T-cell (primary cell): ENCODE data around the gene C2CD4A. TPM values are rescaled to one million over a fixed set of nuclear protein-coding genes. Genes with fewer than 3 reads are reported as not detected.

ENCODE experiments used
- ATAC-seq, 4 experiments: fragments of 200-7000 bp in 3 of 4; fragments of 150-1000 bp in 1 of 4; cut with Tn5 transposase; replicated peaks in 1 of 4; 1 replicate in 3 of 4; 2 replicates in 1 of 4; pipeline ENCODE4 v1.10.0; 2021; ENCODE audit warnings: moderate library complexity in 3 of 4, mild to moderate bottlenecking in 2 of 4, moderate number of reproducible peaks in 1 of 4
- CTCF ChIA-PET, 2 donors: fragments of 300-600 bp; sonication (Branson Sonifier 250); formaldehyde crosslinking; loops; one replicate each; lab custom pipeline; 2022; ENCODE audit warnings: antibody characterized with exemption in 2 of 2; lab: Charles Lee
- POLR2A ChIA-PET, 2 donors: fragments of 300-600 bp; sonication (Branson Sonifier 250); formaldehyde crosslinking; loops; one replicate each; lab custom pipeline; 2022; ENCODE audit warnings: antibody characterized with exemption in 2 of 2; lab: Charles Lee
- DNase-seq, 35 experiments: peaks; one replicate each; pipeline versions ENCODE4 v3.0.0 to v3.0.0-alpha.2; 2013 to 2023
- H3K27ac ChIP-seq: one replicate; pipeline ENCODE4 v1.5.1; 2013; ENCODE audit warnings: low read length
- H3K27me3 ChIP-seq, 2 experiments: replicated peaks in 1 of 2; 1 replicate in 1 of 2; 2 replicates in 1 of 2; pipeline versions ENCODE4 v1.6.1 to v1.7.0; 2013; ENCODE audit warnings: low read length in 1 of 2, mixed read lengths in 1 of 2; ENCODE audit not compliant: control insufficient read depth in 2 of 2, insufficient read depth in 2 of 2; ENCODE audit errors: extremely low read depth in 1 of 2
- H3K36me3 ChIP-seq, 2 donors: 1 replicate in 1 of 2; 2 replicates in 1 of 2; pipeline versions ENCODE4 v1.6.1 to v1.7.0; 2013; ENCODE audit warnings: low read length in 1 of 2; ENCODE audit not compliant: control insufficient read depth in 2 of 2, insufficient read depth in 1 of 2; ENCODE audit errors: extremely low read depth in 1 of 2
- H3K4me1 ChIP-seq, 2 experiments: 1 replicate in 1 of 2; 2 replicates in 1 of 2; pipeline versions ENCODE4 v1.6.1 to v1.7.0; 2013; ENCODE audit warnings: low read length in 2 of 2, mixed read lengths in 1 of 2; ENCODE audit not compliant: insufficient read depth in 2 of 2, control insufficient read depth in 1 of 2; ENCODE audit errors: extremely low read depth in 1 of 2
- H3K4me3 ChIP-seq, 2 donors: 1 replicate in 1 of 2; 2 replicates in 1 of 2; pipeline versions ENCODE4 v1.5.1 to v1.7.0; 2013; ENCODE audit warnings: mild to moderate bottlenecking in 2 of 2, low read length in 1 of 2, moderate library complexity in 1 of 2; ENCODE audit not compliant: control insufficient read depth in 1 of 2; ENCODE audit errors: extremely low read depth in 1 of 2
- H3K9me3 ChIP-seq: 2 replicates; pipeline ENCODE4 v1.7.0; 2013
- H3K27ac Mint-ChIP-seq, 2 donors: one replicate each; pipeline ENCODE4 v1.8.0; 2020 to 2021; ENCODE audit warnings: mild to moderate bottlenecking in 2 of 2, mixed read lengths in 2 of 2
- H3K27me3 Mint-ChIP-seq, 2 donors: one replicate each; pipeline ENCODE4 v1.8.0; 2021 to 2022; ENCODE audit warnings: mixed read lengths in 2 of 2
- H3K36me3 Mint-ChIP-seq: one replicate; pipeline ENCODE4 v1.8.0; 2021; ENCODE audit warnings: mixed read lengths
- H3K4me1 Mint-ChIP-seq, 3 donors: one replicate each; pipeline ENCODE4 v1.8.0; 2020 to 2022; ENCODE audit warnings: mixed read lengths in 3 of 3, mild to moderate bottlenecking in 1 of 3
- H3K4me3 Mint-ChIP-seq, 3 donors: one replicate each; pipeline ENCODE4 v1.8.0; 2020 to 2022; ENCODE audit warnings: mild to moderate bottlenecking in 3 of 3, mixed read lengths in 3 of 3, moderate library complexity in 3 of 3
- H3K9me3 Mint-ChIP-seq, 3 donors: one replicate each; pipeline ENCODE4 v1.8.0; 2020 to 2022; ENCODE audit warnings: mixed read lengths in 3 of 3
- WGBS: methylation state at CpG from one replicate; pipeline ENCODE4 v1.1.5; 2013; ENCODE audit warnings: missing lambda C conversion rate; ENCODE audit not compliant: insufficient coverage; 5-methylcytosine and 5-hydroxymethylcytosine counted together
- total RNA-seq, 35 experiments: library from RNA in 6 of 35; stranded (reverse) in 6 of 35; fragments of 120-200 nt in 1 of 35; gene quantifications; one replicate each; pipeline versions ENCODE4 v1.2.1 to v1.2.4 and lab custom pipeline; 2013 to 2026

Gene C2CD4A
- total RNA-seq, 5 donors from 2014 or later (not counting 1 experiment from before 2014, with no cell fraction given), result not detected

DNA sequence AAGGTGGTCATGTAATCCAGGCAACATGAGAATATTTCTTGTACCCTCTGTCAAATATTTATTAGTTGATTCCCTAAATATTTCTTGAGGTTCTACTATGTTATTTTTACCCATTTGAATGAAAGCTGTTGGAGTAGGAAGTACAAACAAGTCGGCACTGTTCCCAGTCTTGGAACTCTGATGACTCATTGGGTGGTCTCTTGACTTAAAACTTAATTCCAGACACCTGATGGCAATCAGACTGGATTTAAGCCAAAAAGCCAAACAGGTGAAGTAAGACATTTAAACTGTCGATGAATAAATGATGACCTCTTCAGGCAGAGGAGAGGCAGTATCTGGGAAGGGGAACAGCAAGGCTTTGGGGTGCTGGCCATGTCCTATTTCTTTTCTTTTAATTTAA, 22.8 kb downstream of the C2CD4A start:
- H3K27me3 ChIP-seq, result no peaks in the 10 kb centered on the region
- CTCF ChIA-PET, result interaction anchor here in 1 of 2 donors (0.5 kb wide), 1 partner anchor 52 kb away, joined by 5 read pairs; no protein-coding TSS in a partner anchor
- no peaks in the 10 kb centered on the region for H3K36me3 ChIP-seq
- Mint-ChIP-seq H3K36me3 (no peaks in the 10 kb centered on the region), H3K27me3 (peaks cover 0 to 4% of the 10 kb centered on the region in 2 donors), H3K9me3 (peaks cover 0 to 2% (median 0%) of the 10 kb centered on the region in 3 donors), H3K4me3 (no peak overlapping the region), H3K27ac (no peak overlapping the region), H3K4me1 (no peaks in the 10 kb centered on the region)
- no peak for ATAC-seq
- WGBS, result 100% methylated on average over 1 of the region's 2 CpGs
- H3K4me3 ChIP-seq, result no peak overlapping the region
- no peaks in the 10 kb centered on the region for H3K4me1 ChIP-seq
- no peak for DNase-seq
- H3K27ac ChIP-seq, result no peak overlapping the region
- POLR2A ChIA-PET, result no interaction called here
- H3K9me3 ChIP-seq, result no peaks in the 10 kb centered on the region

DNA sequence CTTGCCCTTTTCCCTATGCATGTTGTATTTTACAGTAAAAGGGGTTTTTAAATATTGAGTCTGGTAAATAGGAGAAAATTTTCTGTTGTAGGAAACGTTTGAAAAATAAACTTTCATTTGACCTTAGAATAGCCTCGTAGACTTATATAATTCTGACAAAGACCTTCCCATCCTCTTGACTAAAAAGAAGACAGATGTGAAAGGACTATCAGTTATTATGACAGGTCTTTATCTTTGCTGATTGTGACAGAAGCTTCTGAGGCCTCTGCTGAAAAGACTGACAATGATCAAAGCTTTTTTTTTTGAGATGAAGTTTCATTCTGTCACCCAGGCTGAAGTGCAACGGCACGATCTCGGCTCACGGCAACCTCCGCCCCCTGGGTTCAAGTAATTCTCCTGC, 24.2 kb downstream of the C2CD4A start:
- DNase-seq (no peak), ATAC-seq (no peak)
- H3K4me3 ChIP-seq, result no peak overlapping the region
- 90% methylated on average over 5 of the region's 7 CpGs for WGBS
- no peaks in the 10 kb centered on the region for H3K36me3 ChIP-seq
- no peaks in the 10 kb centered on the region for H3K4me1 Mint-ChIP-seq
- no peak overlapping the region for H3K27ac ChIP-seq
- ChIA-PET POLR2A (interaction anchor here in 1 of 2 donors (0.5 kb wide), 1 partner anchor 33 kb away, joined by 7 read pairs; no protein-coding TSS in a partner anchor), CTCF (no interaction called here)
- no peak overlapping the region for H3K27ac Mint-ChIP-seq
- H3K27me3 ChIP-seq, result no peaks in the 10 kb centered on the region
- no peaks in the 10 kb centered on the region for H3K4me1 ChIP-seq
- H3K9me3 ChIP-seq, result no peaks in the 10 kb centered on the region
- H3K27me3 Mint-ChIP-seq, result peaks cover 0 to 4% of the 10 kb centered on the region in 2 donors
- no peak overlapping the region for H3K4me3 Mint-ChIP-seq
- H3K9me3 Mint-ChIP-seq, result no peaks in the 10 kb centered on the region
- H3K36me3 Mint-ChIP-seq, result no peaks in the 10 kb centered on the region

DNA sequence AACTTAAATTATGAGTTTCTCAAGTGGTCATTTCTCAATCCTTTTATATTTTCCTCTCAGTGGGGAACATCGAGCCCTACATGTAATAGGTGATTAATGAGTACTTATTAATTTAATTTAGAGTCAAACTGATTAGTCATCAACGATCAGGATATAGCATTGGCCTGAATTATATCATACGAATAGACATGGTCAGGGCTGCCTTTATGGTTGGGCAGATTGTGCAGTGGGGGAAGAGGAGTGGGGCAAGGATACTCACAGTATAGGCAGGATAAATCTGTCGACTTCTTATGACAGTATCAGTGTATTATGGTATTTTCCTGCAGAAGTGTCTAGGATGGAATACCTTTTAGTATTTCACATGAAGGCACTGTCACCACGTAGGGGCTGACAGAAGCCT, 27.0 kb downstream of the C2CD4A start:
- H3K36me3 ChIP-seq, result no peaks in the 10 kb centered on the region
- DNase-seq, result no peak
- no peaks in the 10 kb centered on the region for H3K4me1 ChIP-seq
- CTCF ChIA-PET, result no interaction called here
- Mint-ChIP-seq H3K4me1 (no peaks in the 10 kb centered on the region), H3K27me3 (peaks cover 9 to 10% of the 10 kb centered on the region in 2 donors), H3K36me3 (no peaks in the 10 kb centered on the region), H3K27ac (no peak overlapping the region), H3K4me3 (no peak overlapping the region), H3K9me3 (no peaks in the 10 kb centered on the region)
- H3K27me3 ChIP-seq, result no peaks in the 10 kb centered on the region
- no peaks in the 10 kb centered on the region for H3K9me3 ChIP-seq
- no peak overlapping the region for H3K27ac ChIP-seq
- WGBS, result 85% methylated on average over 4 of the region's 5 CpGs
- H3K4me3 ChIP-seq, result no peak overlapping the region
- POLR2A ChIA-PET, result no interaction called here
- no peak for ATAC-seq

DNA sequence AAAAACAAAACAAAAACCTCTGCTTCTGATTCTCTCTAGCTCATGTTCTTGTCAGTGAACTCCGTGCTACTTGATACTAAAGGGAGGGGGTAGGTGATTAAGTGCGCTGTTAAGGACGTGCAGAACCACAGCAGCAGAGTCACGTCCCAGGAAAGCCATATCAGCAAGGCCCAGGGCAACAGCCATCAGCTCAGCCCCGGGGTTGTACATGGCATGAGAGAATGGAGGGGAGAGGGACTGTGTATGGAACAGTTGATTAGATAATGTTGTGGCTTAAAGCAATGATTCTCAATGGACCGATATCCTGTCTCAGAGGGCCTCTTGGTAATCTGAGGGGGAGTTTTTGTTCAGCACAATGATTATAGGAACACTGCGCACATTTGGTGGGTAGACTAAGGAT, 27.6 kb downstream of the C2CD4A start:
- Histone ChIP-seq H3K9me3 (no peaks in the 10 kb centered on the region), H3K36me3 (no peaks in the 10 kb centered on the region), H3K4me1 (no peaks in the 10 kb centered on the region), H3K27ac (no peak overlapping the region), H3K27me3 (no peaks in the 10 kb centered on the region), H3K4me3 (no peak overlapping the region)
- H3K27ac Mint-ChIP-seq, result no peak overlapping the region
- CTCF ChIA-PET, result no interaction called here
- POLR2A ChIA-PET, result no interaction called here
- H3K4me1 Mint-ChIP-seq, result no peaks in the 10 kb centered on the region
- H3K4me3 Mint-ChIP-seq, result no peak overlapping the region
- DNase-seq, result no peak
- WGBS, result 87% methylated on average over 5 of the region's 7 CpGs
- peaks cover 14 to 15% of the 10 kb centered on the region in 2 donors for H3K27me3 Mint-ChIP-seq
- no peak for ATAC-seq
- H3K9me3 Mint-ChIP-seq, result no peaks in the 10 kb centered on the region
- H3K36me3 Mint-ChIP-seq, result no peaks in the 10 kb centered on the region

DNA sequence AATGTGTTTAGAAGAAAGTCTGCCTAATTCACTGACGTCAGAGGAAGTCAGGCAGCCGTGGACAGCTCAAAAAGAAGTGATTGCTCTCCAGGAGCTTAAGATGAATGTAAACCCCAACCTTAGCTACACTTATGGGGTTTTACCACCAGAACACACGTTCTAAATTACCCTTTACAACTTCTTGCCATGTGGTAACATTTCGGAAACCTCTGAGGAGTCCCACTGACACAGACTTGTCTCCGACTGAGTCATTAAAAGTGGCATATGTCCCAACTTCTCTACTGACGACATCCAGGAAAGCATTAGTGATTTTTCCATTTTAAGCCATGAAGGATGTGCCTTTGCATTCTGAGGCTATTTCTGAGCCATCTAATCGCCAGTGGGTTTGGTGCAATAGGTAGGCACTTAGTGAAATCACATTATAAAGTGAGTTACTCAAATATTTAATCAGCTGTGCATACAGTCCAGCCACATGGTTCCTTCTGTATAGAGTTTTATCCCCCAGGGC, 32.4 kb downstream of the C2CD4A start:
- no peak overlapping the region for H3K27ac Mint-ChIP-seq
- no peaks in the 10 kb centered on the region for H3K36me3 ChIP-seq
- H3K4me1 Mint-ChIP-seq, result no peaks in the 10 kb centered on the region
- ATAC-seq (no peak), DNase-seq (no peak)
- WGBS, result 0% methylated on average over 1 of the region's 7 CpGs
- ChIA-PET POLR2A (no interaction called here), CTCF (interaction anchor here in 1 of 2 donors (0.5 to 0.6 kb wide), 2 partner anchors 12 to 185 kb away, joined by 3 read pairs; no protein-coding TSS in a partner anchor)
- no peaks in the 10 kb centered on the region for H3K4me1 ChIP-seq
- H3K36me3 Mint-ChIP-seq, result no peaks in the 10 kb centered on the region
- H3K27me3 ChIP-seq, result no peaks in the 10 kb centered on the region
- no peaks in the 10 kb centered on the region for H3K9me3 Mint-ChIP-seq
- peaks cover 10 to 22% of the 10 kb centered on the region in 2 donors for H3K27me3 Mint-ChIP-seq
- no peak overlapping the region for H3K27ac ChIP-seq
- no peak overlapping the region for H3K4me3 Mint-ChIP-seq
- H3K4me3 ChIP-seq, result no peak overlapping the region
- no peaks in the 10 kb centered on the region for H3K9me3 ChIP-seq

DNA sequence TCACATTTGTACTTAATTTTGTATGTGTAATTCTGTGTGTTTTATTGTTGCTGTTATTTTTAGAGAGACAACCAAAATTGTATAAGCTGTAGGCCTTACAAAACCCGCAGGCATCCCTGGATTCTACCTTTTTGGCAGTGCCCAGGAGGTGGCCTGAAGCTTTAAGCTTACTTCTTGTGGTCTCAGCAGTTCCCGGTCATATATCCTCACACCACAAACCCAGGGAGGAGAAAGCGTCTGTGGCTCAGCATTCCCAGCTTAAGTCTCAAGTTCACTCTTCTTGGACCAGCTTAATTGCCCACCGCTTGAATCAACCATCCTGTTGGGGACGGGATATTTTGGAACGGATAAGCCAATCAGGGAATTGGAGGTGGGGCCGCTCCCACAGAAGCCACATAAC, 36.7 kb downstream of the C2CD4A start:
- Histone ChIP-seq H3K4me1 (no peaks in the 10 kb centered on the region), H3K27ac (no peak overlapping the region), H3K4me3 (no peak overlapping the region), H3K27me3 (no peaks in the 10 kb centered on the region), H3K36me3 (no peaks in the 10 kb centered on the region), H3K9me3 (no peaks in the 10 kb centered on the region)
- Mint-ChIP-seq H3K4me1 (no peaks in the 10 kb centered on the region), H3K27ac (no peak overlapping the region), H3K27me3 (peaks cover 11 to 13% of the 10 kb centered on the region in 2 donors), H3K9me3 (no peaks in the 10 kb centered on the region), H3K36me3 (no peaks in the 10 kb centered on the region), H3K4me3 (no peak overlapping the region)
- 93% methylated on average over 3 of the region's 7 CpGs for WGBS
- ATAC-seq, result no peak
- ChIA-PET POLR2A (interaction anchor here in 1 of 2 donors (0.6 kb wide), 1 partner anchor 628 kb away, joined by 3 read pairs; no protein-coding TSS in a partner anchor), CTCF (interaction anchor here in 1 of 2 donors (0.7 kb wide), 1 partner anchor 15 kb away, joined by 3 read pairs; no protein-coding TSS in a partner anchor)
- no peak for DNase-seq
